Stimulated activated naive B cell treated with anti-CD40 and anti-IgM and Interleukin-4, amounts not matched to agents 10 μg/mL and 1 μg/mL and 100 μg/mL, for 72 hours (primary cell): ENCODE results near the gene ENPP7.

ENCODE experiments used
- ATAC-seq, 2 donors: fragments of 150-1000 bp; cut with Tn5 transposase; replicated peaks; 2 replicates each; pipeline ENCODE4 v1.10.0; 2021; ENCODE audit warnings: moderate library complexity in 1 of 2
- DNase-seq: peaks from one replicate; pipeline ENCODE4 v3.0.0; 2021
- H3K27ac Mint-ChIP-seq: one replicate; pipeline ENCODE4 v1.8.0; 2022; ENCODE audit warnings: mild to moderate bottlenecking, mixed read lengths
- H3K27me3 Mint-ChIP-seq, 2 donors: one replicate each; pipeline ENCODE4 v1.8.0; 2022; ENCODE audit warnings: mixed read lengths in 2 of 2
- H3K36me3 Mint-ChIP-seq, 2 donors: one replicate each; pipeline ENCODE4 v1.8.0; 2022; ENCODE audit warnings: mixed read lengths in 2 of 2, mild to moderate bottlenecking in 1 of 2
- H3K4me1 Mint-ChIP-seq, 2 donors: one replicate each; pipeline ENCODE4 v1.8.0; 2022; ENCODE audit warnings: mixed read lengths in 2 of 2, mild to moderate bottlenecking in 1 of 2
- H3K4me3 Mint-ChIP-seq, 2 donors: one replicate each; pipeline ENCODE4 v1.8.0; 2022; ENCODE audit warnings: mild to moderate bottlenecking in 2 of 2, mixed read lengths in 2 of 2, moderate library complexity in 1 of 2
- H3K9me3 Mint-ChIP-seq, 2 donors: one replicate each; pipeline ENCODE4 v1.8.0; 2022; ENCODE audit warnings: mixed read lengths in 2 of 2, mild to moderate bottlenecking in 1 of 2

Gene ENPP7, protein sequence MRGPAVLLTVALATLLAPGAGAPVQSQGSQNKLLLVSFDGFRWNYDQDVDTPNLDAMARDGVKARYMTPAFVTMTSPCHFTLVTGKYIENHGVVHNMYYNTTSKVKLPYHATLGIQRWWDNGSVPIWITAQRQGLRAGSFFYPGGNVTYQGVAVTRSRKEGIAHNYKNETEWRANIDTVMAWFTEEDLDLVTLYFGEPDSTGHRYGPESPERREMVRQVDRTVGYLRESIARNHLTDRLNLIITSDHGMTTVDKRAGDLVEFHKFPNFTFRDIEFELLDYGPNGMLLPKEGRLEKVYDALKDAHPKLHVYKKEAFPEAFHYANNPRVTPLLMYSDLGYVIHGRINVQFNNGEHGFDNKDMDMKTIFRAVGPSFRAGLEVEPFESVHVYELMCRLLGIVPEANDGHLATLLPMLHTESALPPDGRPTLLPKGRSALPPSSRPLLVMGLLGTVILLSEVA

DNA sequence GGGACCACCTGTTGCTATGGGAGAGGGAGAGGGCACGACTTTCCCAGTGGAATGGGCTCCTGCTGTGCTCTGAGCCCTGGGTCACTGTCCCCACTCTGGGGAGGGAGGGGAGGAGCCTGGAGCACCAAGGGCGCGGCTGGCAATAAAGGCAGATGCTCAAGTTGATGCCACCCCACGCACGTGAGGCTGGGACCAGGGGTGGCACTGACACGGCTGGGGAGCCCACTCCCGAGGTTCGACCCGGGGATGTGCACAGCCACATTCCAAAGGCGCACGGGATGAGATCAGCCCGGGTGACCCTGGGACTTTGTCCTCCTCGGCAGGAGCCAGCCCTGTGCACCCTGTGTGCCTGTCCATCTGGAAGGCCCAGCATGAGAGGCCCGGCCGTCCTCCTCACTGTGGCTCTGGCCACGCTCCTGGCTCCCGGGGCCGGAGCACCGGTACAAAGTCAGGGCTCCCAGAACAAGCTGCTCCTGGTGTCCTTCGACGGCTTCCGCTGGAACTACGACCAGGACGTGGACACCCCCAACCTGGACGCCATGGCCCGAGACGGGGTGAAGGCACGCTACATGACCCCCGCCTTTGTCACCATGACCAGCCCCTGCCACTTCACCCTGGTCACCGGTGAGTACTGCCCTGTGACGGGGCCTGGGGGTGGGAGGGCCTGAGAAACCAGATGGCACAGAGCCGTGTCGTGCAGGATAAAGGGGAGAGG lies at the start of gene ENPP7:
Gene ENPP7 (plus strand): TSS at position 175 of the 715 bp plus-strand sequence. CDS start 197 bp downstream, at position 372.
- DNase-seq (no peak), ATAC-seq (no peak)
- no peak within 1 kb of the TSS for H3K27ac Mint-ChIP-seq
- peaks cover 0 to 7% of the 10 kb centered on the region in 2 donors for H3K36me3 Mint-ChIP-seq
- H3K9me3 Mint-ChIP-seq: peaks cover 0 to 4% of the 10 kb centered on the region in 2 donors
- peak within 1 kb of the TSS in 1 of 2 donors; percentile 92 for H3K4me3 Mint-ChIP-seq
- peaks cover 18 to 51% of the 10 kb centered on the region in 2 donors for H3K4me1 Mint-ChIP-seq
- no peaks in the 10 kb centered on the region for H3K27me3 Mint-ChIP-seq

DNA sequence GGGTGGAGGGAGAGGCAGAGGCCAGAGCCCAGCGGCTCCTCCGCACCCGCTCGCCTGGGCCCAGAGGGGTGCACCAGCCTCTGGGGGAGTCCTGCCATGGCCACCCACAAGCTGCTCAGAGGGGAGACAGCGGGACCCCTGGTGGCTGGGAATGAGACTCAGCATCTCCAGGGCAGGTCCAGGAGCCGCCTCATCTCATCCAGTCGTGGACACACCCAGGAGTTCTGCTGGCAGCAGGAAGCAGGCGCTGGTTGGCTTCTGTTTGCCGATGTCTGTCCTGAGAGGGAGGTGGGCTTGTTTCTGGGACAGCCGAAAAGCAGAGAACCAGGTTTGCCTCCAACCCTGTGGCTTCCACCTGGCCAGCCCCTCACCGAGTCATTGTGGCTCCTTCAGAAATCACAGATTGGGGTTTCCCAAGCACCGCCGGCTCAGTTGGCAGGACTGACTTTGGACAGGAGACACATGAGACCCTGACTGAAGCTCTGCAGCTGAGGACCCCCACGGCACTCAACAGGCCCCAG lies 49.6 kb upstream of the ENPP7 start:
- DNase-seq: no peak
- peaks cover 48 to 61% of the 10 kb centered on the region in 2 donors for H3K27me3 Mint-ChIP-seq
- H3K4me1 Mint-ChIP-seq: peaks cover 0 to 9% of the 10 kb centered on the region in 2 donors
- no peak overlapping the region for H3K4me3 Mint-ChIP-seq
- H3K27ac Mint-ChIP-seq: no peak overlapping the region
- no peak for ATAC-seq
- H3K9me3 Mint-ChIP-seq: no peaks in the 10 kb centered on the region
- no peaks in the 10 kb centered on the region for H3K36me3 Mint-ChIP-seq

DNA sequence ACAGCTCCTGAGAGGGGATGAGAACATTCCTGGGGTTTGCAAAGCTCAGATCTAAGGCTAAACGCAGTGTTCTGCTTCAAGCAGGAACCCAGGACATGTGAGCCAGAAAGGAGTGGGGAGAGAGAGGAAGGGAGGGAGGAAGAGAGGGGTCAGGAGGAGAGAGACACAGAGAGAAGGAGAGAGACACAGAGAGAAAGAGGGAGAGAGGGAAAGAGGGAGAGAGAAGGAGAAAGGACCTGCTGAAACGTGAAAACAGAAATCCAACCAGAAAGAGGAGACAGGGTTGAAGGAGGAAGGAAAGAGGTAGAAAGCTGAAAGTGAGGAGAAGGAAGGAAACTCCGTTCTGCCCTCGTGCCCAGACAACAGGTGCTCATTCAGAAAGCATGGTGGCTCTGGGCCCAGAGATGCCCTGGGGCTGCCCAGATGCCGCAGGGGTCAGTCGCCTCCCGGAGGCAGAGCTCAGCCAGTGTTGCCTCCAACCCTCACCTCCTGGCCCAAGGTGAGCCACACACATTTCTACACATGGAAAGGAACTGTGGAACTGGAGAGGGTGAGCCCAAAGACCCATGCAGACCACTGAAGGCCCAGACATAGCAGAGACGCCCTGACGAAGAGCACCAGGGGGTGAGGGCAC lies 49.0 kb upstream of the ENPP7 start:
- Mint-ChIP-seq H3K4me3 (no peak overlapping the region), H3K4me1 (peaks cover 0 to 5% of the 10 kb centered on the region in 2 donors), H3K9me3 (no peaks in the 10 kb centered on the region), H3K27ac (peak overlapping the region; percentile 3), H3K36me3 (no peaks in the 10 kb centered on the region), H3K27me3 (peaks cover 53 to 67% of the 10 kb centered on the region in 2 donors)
- ATAC-seq (no peak), DNase-seq (no peak)

DNA sequence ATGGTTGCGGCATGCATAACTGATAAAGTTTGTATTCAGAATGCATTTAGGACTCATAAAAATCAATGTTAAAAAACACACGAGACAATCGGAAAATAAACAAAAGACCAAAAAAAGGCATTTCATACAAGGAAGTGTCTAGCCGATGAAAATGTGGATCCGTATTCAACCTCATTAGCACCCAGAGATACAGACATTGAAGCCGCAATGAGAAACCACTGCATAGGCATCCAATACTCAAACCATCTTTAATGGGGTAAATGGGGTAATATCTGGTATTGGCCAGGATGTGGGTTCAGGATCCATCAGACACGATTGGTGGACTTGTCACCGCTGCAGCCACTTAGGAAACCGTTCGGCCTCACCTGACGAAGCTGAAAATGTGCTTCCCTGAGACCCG lies 47.4 kb upstream of the ENPP7 start:
- Mint-ChIP-seq H3K4me1 (peaks cover 0 to 5% of the 10 kb centered on the region in 2 donors), H3K27ac (no peak overlapping the region), H3K4me3 (no peak overlapping the region), H3K27me3 (peaks cover 57 to 67% of the 10 kb centered on the region in 2 donors), H3K9me3 (no peaks in the 10 kb centered on the region), H3K36me3 (no peaks in the 10 kb centered on the region)
- ATAC-seq: no peak
- no peak for DNase-seq

DNA sequence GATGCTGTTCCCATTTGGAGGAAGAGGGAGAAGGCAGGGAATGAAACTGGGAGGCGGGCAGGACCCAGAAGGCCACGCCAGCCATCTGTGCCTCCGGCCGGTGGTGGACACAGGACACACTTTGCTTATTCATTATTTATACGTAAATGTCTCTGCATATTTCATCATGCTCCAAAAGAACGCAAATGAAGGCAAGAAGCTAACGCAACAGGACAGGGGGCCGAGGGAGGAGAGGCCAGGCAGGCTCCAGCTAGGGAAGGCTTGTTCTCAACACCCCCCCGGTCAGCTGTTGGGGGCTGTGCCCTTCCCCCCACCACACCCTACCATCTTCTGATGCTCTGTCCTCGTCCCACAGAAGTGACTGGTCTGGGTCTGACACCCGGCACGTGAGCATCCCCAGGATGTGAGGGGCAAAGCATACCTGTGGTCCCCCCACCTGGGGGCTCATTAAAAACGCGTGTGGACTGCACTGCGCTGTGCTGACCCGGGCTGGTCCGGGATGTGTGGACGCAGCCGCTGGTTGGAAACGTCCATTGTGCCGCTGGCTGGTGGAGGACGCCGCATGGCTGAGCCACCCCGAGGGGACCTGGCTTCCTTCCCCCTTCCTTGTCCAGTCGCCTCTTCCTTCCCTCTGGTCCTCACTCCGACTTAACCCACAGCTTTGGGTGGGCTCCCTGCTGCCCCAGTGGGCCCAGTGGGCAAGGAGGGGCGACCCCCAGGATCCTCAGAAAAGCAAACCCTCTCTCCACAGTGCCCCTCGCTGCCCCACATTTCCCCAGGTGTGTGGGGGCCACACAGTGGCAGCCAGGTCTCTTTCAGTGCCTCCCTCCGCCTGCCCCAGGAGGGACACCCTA lies 46.4 kb upstream of the ENPP7 start:
- no peaks in the 10 kb centered on the region for H3K9me3 Mint-ChIP-seq
- H3K4me1 Mint-ChIP-seq: peaks cover 0 to 5% of the 10 kb centered on the region in 2 donors
- no peak for ATAC-seq
- peaks cover 51 to 58% of the 10 kb centered on the region in 2 donors for H3K27me3 Mint-ChIP-seq
- no peaks in the 10 kb centered on the region for H3K36me3 Mint-ChIP-seq
- no peak overlapping the region for H3K4me3 Mint-ChIP-seq
- DNase-seq: no peak
- no peak overlapping the region for H3K27ac Mint-ChIP-seq

DNA sequence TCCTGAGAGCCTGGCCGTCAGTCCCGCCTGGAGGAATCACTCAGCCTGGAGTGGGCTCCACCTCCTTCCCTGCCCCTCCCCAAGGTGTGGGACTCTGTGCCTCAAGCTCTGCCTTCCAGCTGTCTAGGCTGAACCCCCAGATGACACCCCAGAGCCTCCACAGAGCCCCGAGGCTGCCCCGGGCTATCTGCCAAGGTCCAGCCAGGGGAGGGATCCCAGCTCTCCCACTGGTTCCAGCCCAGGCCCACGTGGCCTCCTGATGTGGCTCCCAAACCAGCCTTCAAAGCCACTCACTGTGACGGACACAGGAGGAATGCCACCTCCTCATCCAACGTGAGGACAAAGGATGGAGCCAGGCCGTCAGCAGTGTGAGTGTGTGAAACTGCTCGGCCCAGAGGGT lies 45.6 kb upstream of the ENPP7 start:
- DNase-seq (no peak), ATAC-seq (no peak)
- no peak overlapping the region for H3K27ac Mint-ChIP-seq
- H3K9me3 Mint-ChIP-seq: no peaks in the 10 kb centered on the region
- H3K4me3 Mint-ChIP-seq: no peak overlapping the region
- H3K4me1 Mint-ChIP-seq: peaks cover 0 to 5% of the 10 kb centered on the region in 2 donors
- H3K36me3 Mint-ChIP-seq: no peaks in the 10 kb centered on the region
- peaks cover 44 to 52% of the 10 kb centered on the region in 2 donors for H3K27me3 Mint-ChIP-seq

DNA sequence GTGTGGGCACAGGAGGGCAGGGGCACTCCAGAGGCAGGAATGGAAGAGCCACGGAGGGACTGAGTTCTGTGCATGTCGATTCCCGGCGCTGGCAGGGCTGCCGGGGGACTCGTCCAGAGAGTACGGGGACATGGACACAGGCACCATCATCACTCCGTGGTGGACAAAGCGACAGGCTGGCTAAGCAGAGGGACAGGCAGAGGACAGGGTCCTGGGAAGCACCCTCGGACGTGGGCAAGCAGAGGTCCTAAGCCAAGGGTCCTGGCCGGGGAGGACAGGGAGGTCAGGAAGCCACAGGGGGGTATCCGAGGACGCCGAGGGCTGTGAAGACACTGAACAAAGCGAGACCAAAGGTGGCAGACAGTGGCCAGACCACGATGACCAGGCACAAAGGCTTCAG lies 44.3 kb upstream of the ENPP7 start:
- Mint-ChIP-seq H3K27me3 (peaks cover 40 to 47% of the 10 kb centered on the region in 2 donors), H3K36me3 (no peaks in the 10 kb centered on the region), H3K4me3 (no peak overlapping the region), H3K4me1 (peaks cover 0 to 5% of the 10 kb centered on the region in 2 donors), H3K27ac (no peak overlapping the region), H3K9me3 (no peaks in the 10 kb centered on the region)
- DNase-seq (no peak), ATAC-seq (no peak)

DNA sequence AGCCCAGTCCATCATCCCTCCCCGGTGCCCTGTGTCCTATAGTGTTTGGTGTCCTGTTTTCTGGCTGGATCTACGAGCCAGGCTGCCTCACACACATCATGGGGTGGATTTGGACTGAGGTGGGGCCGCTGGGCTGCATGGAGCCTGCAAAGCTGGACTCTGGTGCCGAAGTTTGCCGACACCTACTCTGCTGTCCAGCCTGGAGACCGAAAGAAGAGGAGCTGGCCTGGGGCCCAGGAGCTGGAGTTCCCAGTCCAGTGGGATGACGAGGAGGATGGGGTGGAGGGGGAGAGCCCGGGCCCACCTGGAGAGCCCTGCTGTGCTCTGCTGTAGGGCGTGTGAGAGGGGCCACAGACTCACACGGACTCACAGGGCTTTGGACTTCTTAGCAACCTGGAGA lies 40.3 kb upstream of the ENPP7 start:
- Mint-ChIP-seq H3K4me1 (no peaks in the 10 kb centered on the region), H3K36me3 (no peaks in the 10 kb centered on the region), H3K4me3 (no peak overlapping the region), H3K27me3 (peaks cover 37 to 54% of the 10 kb centered on the region in 2 donors), H3K27ac (no peak overlapping the region), H3K9me3 (no peaks in the 10 kb centered on the region)
- ATAC-seq: no peak
- no peak for DNase-seq

DNA sequence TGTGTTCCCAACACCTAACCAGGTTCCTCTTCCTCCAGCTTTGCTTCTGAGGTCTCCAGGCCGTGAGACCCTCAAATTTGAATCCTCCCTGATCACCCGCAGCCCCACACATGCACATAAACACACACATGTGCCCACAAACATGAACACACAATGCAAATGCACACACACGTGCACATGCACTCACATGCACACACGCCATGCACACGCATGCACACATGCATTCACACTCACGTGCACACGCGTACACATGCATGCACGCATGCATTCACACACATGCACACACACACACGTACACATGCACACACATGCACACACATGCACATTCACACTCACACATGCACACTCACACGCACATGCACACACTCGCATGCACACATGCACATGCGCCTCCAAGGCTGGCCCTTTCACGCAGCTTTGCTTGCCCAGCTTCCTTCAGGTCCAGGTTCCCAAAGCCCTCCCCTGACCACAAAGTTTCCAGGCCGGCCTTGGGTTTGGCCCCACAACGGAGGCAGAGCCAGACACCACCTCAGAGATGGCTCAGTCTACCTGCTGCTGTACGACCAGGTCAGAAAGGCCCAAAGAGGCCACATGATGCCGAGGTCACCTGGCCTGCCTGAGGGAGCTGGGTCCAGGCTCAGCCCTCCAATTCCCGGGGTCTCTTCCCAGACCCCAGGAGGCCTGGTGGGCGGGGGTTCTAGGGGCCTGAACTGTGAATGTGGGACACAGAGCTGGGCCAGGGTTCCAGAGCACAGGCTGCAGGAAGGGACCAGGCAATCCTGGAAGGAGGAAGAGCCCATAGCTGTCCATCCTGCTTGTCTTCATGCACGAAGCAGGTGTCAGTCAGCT lies 39.5 kb upstream of the ENPP7 start:
- Mint-ChIP-seq H3K4me1 (peaks cover 4 to 5% of the 10 kb centered on the region in 2 donors), H3K9me3 (no peaks in the 10 kb centered on the region), H3K27ac (no peak overlapping the region), H3K36me3 (no peaks in the 10 kb centered on the region), H3K4me3 (no peak overlapping the region), H3K27me3 (peaks cover 38 to 54% of the 10 kb centered on the region in 2 donors)
- ATAC-seq: no peak
- DNase-seq: no peak

DNA sequence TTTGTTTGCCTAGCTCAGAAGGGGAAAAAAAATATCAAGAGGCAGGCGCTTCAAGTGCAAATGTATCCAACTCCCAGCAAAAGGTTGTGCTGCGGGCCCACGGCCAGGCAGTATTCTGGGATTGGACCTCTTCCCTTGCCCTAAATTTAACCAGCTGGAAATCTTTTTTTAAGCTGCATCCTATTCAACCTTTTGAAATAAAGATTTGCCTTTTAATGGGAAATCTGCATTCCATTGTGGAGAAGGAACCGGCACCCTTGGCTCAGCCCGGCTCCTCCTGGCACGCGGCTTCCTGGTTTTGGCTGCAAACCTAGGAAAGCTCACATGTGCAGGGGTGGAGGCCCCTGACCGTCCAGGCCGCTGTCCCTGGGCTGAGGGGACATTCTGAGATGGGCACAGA lies 38.8 kb upstream of the ENPP7 start:
- no peak overlapping the region for H3K4me3 Mint-ChIP-seq
- peaks cover 5 to 11% of the 10 kb centered on the region in 2 donors for H3K4me1 Mint-ChIP-seq
- no peaks in the 10 kb centered on the region for H3K36me3 Mint-ChIP-seq
- ATAC-seq: no peak
- H3K9me3 Mint-ChIP-seq: no peaks in the 10 kb centered on the region
- H3K27ac Mint-ChIP-seq: no peak overlapping the region
- no peak for DNase-seq
- peaks cover 40 to 56% of the 10 kb centered on the region in 2 donors for H3K27me3 Mint-ChIP-seq

DNA sequence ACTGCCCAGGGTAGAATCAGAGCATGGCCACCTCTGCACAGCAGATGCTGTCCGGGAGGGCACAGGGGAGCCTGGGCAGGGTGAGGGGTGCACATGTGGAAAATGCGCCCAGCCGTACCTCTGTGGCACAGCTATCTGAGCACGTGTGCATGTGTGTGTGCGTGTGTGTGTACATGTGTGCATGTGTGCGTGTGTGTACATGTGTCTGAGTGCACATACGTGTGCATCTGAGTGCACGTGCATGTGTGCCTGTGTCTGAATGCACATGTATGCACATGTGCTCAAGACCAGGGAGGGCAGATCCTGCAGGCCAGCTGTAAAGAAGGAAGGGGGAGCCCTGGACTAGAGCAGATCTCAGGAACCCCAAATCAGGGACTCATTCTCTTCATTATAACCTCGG lies 37.3 kb upstream of the ENPP7 start:
- Mint-ChIP-seq H3K4me1 (peaks cover 10 to 18% of the 10 kb centered on the region in 2 donors), H3K27me3 (peaks cover 45 to 68% of the 10 kb centered on the region in 2 donors), H3K4me3 (no peak overlapping the region), H3K27ac (no peak overlapping the region), H3K36me3 (no peaks in the 10 kb centered on the region), H3K9me3 (no peaks in the 10 kb centered on the region)
- no peak for ATAC-seq
- no peak for DNase-seq

DNA sequence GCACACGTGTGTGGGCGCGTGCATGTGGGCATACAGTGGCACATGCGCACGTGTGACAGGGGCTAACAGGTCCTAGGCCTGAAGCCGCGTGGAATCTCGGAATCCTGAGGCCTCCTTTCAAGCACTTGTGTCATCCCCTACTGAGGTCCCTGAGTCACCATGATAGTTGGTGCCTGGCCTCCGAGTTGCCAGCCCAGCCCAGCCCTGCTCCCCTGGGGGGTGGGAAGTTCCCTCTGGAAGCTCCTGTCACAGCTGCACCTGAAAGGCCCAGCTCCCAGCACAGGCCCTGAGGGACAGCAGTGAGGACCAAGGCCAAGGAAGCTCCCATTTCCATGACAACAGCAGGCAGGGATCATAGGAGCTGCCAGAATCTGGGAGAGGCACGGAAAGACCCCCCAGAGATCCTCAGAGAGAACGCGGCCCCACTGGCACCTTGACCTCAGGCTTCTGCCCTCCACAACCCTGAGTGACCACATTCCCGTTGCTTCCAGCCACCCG lies 35.4 kb upstream of the ENPP7 start:
- peaks cover 14 to 18% of the 10 kb centered on the region in 2 donors for H3K4me1 Mint-ChIP-seq
- H3K9me3 Mint-ChIP-seq: no peaks in the 10 kb centered on the region
- H3K27ac Mint-ChIP-seq: no peak overlapping the region
- peaks cover 55 to 79% of the 10 kb centered on the region in 2 donors for H3K27me3 Mint-ChIP-seq
- H3K4me3 Mint-ChIP-seq: no peak overlapping the region
- ATAC-seq: no peak
- no peaks in the 10 kb centered on the region for H3K36me3 Mint-ChIP-seq
- no peak for DNase-seq
